Activated CD8-positive, alpha-beta memory T cell treated with anti-CD3 and anti-CD28 coated beads for 4 hours (primary cell): ENCODE results near the gene IFITM10.
"Not testable (repeated sequence)": the region's sequence is repeated elsewhere in the genome, so short reads cannot be mapped to it uniquely, and the experiment has no call there.

Experiments used
- DNase-seq, 2 donors: peaks; one replicate each; pipeline ENCODE4 v3.0.0-alpha.2; 2020; ENCODE audit warnings: low read depth in 2 of 2

IFITM10 gene

GRCh38 chr11:1778141-1778911 is 27.9 kb upstream of the IFITM10 start:
- DNase-seq: no peak

GRCh38 chr11:1777737-1778136 is 27.3 kb upstream of the IFITM10 start:
- DNase-seq: no peak

GRCh38 chr11:1776944-1777715 is 26.7 kb upstream of the IFITM10 start:
- no peak for DNase-seq

GRCh38 chr11:1776331-1776851 is 26.0 kb upstream of the IFITM10 start:
- DNase-seq: no peak

GRCh38 chr11:1774886-1775285 is 24.5 kb upstream of the IFITM10 start:
- no peak for DNase-seq

- DNase-seq: no peak
These were observed 23.7 kb upstream of the IFITM10 start for GRCh38 chr11:1773994-1774550.

GRCh38 chr11:1773131-1773993 is 23.0 kb upstream of the IFITM10 start:
- no peak for DNase-seq

- peak in 1 of 2 donors; percentile 31 for DNase-seq
These were observed 22.1 kb upstream of the IFITM10 start for GRCh38 chr11:1772270-1773130.

- no peak for DNase-seq
These were observed 21.3 kb upstream of the IFITM10 start for GRCh38 chr11:1771700-1772099.

GRCh38 chr11:1771273-1771672 is 20.9 kb upstream of the IFITM10 start:
- DNase-seq: no peak

GRCh38 chr11:1770528-1770927 is 20.1 kb upstream of the IFITM10 start:
- DNase-seq: no peak

GRCh38 chr11:1770061-1770460 is 19.7 kb upstream of the IFITM10 start:
- no peak for DNase-seq

- not testable (repeated sequence) for DNase-seq
These were observed 19.0 kb upstream of the IFITM10 start for GRCh38 chr11:1769304-1769936.

GRCh38 chr11:1768141-1768469 is 17.7 kb upstream of the IFITM10 start:
- DNase-seq: no peak

GRCh38 chr11:1767399-1768140 is 17.2 kb upstream of the IFITM10 start:
- DNase-seq: no peak

- no peak for DNase-seq
These were observed 16.5 kb upstream of the IFITM10 start for GRCh38 chr11:1766719-1767398.

GRCh38 chr11:1765871-1766718 is 15.7 kb upstream of the IFITM10 start:
- no peak for DNase-seq
